ENCODE results near the gene SRGAP3.
A peak's percentile ranks its signal among the peaks of the same experiment; 100 is the strongest.

The SRGAP3 gene

GRCh38 chr3:9178697-9179096, 70.7 kb downstream of the SRGAP3 start:
- no peaks in the 10 kb centered on the region for H3K4me1 ChIP-seq (ENCODE audit: control insufficient read depth, insufficient read depth, low read length)
- no peaks in the 10 kb centered on the region for H3K36me3 ChIP-seq (ENCODE audit: control insufficient read depth in 2 of 2, insufficient read depth in 1 of 2, low read length in 2 of 2)
- no peak overlapping the region for H3K27ac ChIP-seq (ENCODE audit: extremely low read depth, low read depth, low read length)
- CTCF ChIA-PET, result no interaction called here
- no peak overlapping the region for H3K4me3 ChIP-seq (ENCODE audit: low read depth, low read length)
- no peaks in the 10 kb centered on the region for H3K9me3 ChIP-seq (ENCODE audit: control insufficient read depth, insufficient read depth, low read depth, low read length)
- POLR2A ChIA-PET, result no interaction called here
- TF ChIP-seq ZNF394 (tag by site-specific recombination; IDR thresholded peaks at IDR 0.05; ENCODE audit: borderline replicate concordance), result no peak
- TF ChIP-seq ZNF704 (tag by site-specific recombination; IDR thresholded peaks at IDR 0.05), result no peak
- TF ChIP-seq KLF17 (tag by site-specific recombination; IDR thresholded peaks at IDR 0.05), result peak; percentile 72
- TF ChIP-seq ZNF658 (tag by site-specific recombination; IDR thresholded peaks at IDR 0.05), result no peak
- TF ChIP-seq ZNF792 (tag by site-specific recombination; IDR thresholded peaks at IDR 0.05), result no peak

GRCh38 chr3:9175421-9175820, 74.0 kb downstream of the SRGAP3 start:
- ChIA-PET POLR2A (no interaction called here), CTCF (no interaction called here)
- no peak overlapping the region for H3K27ac ChIP-seq (ENCODE audit: extremely low read depth, low read depth, low read length)
- no peaks in the 10 kb centered on the region for H3K9me3 ChIP-seq (ENCODE audit: control insufficient read depth, insufficient read depth, low read depth, low read length)
- no peak for TF ChIP-seq ZNF707 (tag by site-specific recombination; IDR thresholded peaks at IDR 0.05)
- no peak for TF ChIP-seq PRDM2 (tag by site-specific recombination; IDR thresholded peaks at IDR 0.05; ENCODE audit: borderline replicate concordance)
- TF ChIP-seq ZNF843 (tag by site-specific recombination; IDR thresholded peaks at IDR 0.05), result no peak
- TF ChIP-seq ZNF645 (tag by site-specific recombination; IDR thresholded peaks at IDR 0.05), result no peak
- TF ChIP-seq ZNF473 (tag by site-specific recombination; IDR thresholded peaks at IDR 0.05), result no peak
- H3K4me1 ChIP-seq (ENCODE audit: control insufficient read depth, insufficient read depth, low read length), result no peaks in the 10 kb centered on the region
- H3K4me3 ChIP-seq (ENCODE audit: low read depth, low read length), result no peak overlapping the region
- H3K36me3 ChIP-seq (ENCODE audit: control insufficient read depth in 2 of 2, insufficient read depth in 1 of 2, low read length in 2 of 2), result no peaks in the 10 kb centered on the region

- Histone ChIP-seq H3K4me1 (ENCODE audit: control insufficient read depth, insufficient read depth, low read length) (no peaks in the 10 kb centered on the region), H3K9me3 (ENCODE audit: control insufficient read depth, insufficient read depth, low read depth, low read length) (no peaks in the 10 kb centered on the region), H3K4me3 (ENCODE audit: low read depth, low read length) (no peak overlapping the region), H3K36me3 (ENCODE audit: control insufficient read depth in 2 of 2, insufficient read depth in 1 of 2, low read length in 2 of 2) (no peaks in the 10 kb centered on the region), H3K27ac (ENCODE audit: extremely low read depth, low read depth, low read length) (no peak overlapping the region)
- ChIA-PET CTCF (no interaction called here), POLR2A (no interaction called here)
- TF ChIP-seq ZNF354C (tag by site-specific recombination; IDR thresholded peaks at IDR 0.05; ENCODE audit: borderline replicate concordance, low read depth), result no peak
- no peak for TF ChIP-seq PRDM1 (tag by site-specific recombination; IDR thresholded peaks at IDR 0.05)
- TF ChIP-seq ZFP37 (tag by site-specific recombination; IDR thresholded peaks at IDR 0.05), result no peak
- no peak for TF ChIP-seq ZNF530 (tag by site-specific recombination; IDR thresholded peaks at IDR 0.05; ENCODE audit: low read depth)
- no peak for TF ChIP-seq ZNF174 (tag by site-specific recombination; IDR thresholded peaks at IDR 0.05)
- TF ChIP-seq GLIS2 (tag by site-specific recombination; IDR thresholded peaks at IDR 0.05), result no peak
- TF ChIP-seq PRDM6 (tag by site-specific recombination; IDR thresholded peaks at IDR 0.05), result no peak
- no peak for TF ChIP-seq ZSCAN30 (tag by site-specific recombination; IDR thresholded peaks at IDR 0.05)
- TF ChIP-seq ZNF629 (tag by site-specific recombination; IDR thresholded peaks at IDR 0.05), result no peak
- no peak for TF ChIP-seq KLF8 (tag by site-specific recombination; IDR thresholded peaks at IDR 0.05)
- TF ChIP-seq ZNF37A (tag by site-specific recombination; IDR thresholded peaks at IDR 0.05), result no peak
Observed at GRCh38 chr3:9173445-9173844, 76.0 kb downstream of the SRGAP3 start.
